HG03565 (cell line): Measurements from ENCODE around the gene CNTN2.

ENCODE experiments used
- ATAC-seq: cut with Tn5 transposase; IDR thresholded peaks from one replicate; pipeline ENCODE4 v1.9.1; 2021; ENCODE audit warnings: mild to moderate bottlenecking, moderate library complexity; ENCODE audit not compliant: unreplicated experiment

Gene CNTN2

DNA sequence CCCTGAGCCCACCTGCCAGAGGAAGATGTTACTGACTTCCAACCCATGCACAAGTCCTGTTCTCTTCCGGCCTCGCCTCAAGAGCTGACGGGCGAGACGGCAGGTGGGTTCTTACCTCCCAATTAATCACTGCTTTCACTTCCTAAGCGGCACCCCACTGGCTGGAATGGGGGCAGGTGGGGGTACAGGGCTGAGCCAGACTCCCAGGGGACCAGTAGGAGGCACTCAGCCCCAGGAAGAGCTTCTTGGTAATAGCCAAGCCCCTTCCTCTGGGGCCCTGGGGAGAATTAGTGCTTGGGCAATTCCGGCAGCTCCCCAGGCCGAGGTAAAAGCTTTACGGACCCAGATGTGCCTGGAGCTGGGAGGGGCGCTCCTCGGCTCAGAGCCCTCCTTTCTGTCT, 9.7 kb downstream of the CNTN2 start:
- ATAC-seq: no peak

DNA sequence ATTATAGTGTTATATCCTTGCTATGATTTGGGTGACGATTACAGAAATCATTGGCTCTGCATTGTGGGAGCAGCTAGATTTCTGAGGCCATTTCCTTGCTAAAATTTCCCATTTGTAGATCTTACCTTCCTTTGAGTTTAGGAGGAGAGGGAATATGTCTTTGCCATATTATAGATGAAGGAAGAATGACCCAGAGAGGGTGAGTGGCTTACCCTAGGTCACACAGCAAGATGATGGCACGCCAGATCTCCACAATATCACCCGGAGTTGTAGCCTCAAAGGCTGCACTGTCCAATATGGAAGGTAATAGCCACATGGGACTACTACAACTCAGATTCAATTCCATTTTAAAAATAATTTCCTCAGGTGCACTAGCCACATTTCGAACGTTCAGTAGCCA, 10.3 kb downstream of the CNTN2 start:
- ATAC-seq: no peak

- ATAC-seq: no peak
These were observed 11.0 kb downstream of the CNTN2 start for GRCh38 chr1:205054013-205054412.

DNA sequence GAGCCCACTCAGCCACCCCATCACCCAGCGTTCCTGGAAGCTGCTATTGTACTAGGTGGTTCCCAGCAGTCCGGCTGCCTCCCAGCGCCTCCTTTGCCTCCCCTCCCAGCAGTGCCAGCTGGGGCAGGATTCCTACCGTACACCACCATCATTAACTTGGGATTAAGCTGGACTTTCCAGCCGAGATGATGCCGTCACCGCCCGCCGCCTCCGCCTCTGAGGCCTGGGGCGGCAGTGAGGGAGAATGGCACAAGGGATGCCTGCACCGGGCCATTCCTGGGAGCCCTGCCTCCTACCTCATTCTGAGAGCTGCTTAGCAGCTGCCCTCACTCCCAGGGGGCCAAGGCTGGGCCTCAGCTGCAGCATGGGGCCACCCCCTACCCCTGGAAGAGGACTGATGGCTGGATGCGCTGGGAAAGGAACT, 13.2 kb downstream of the CNTN2 start:
- no peak for ATAC-seq

DNA sequence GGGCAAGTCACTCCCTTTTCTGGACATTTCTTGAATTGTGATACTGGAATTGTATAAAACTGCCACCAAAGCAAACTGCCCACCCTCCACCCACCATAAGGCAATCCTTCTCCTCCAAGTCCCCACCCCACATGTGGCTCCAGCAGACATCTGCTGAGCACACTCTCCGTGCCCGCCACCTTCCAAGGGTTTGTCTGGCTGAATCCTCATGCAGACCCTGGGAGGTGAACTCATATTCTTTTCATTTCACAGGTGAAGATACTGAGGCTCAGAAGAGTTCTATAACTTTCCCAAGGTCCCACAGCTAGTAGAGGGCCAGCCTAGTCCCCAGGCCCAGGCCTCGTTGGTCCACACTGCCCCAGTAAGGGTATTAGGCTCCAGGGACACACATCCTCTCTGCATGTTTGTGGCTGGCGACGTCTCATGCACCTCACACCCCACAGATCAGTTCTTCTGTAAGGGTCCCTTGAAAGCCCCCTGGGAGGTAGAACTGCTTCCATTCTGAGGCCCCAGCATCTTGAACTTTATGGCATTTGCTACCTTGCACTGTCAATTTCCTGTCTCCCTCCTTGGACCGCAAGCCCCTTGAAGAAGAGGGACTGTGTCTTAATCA, 14.1 kb downstream of the CNTN2 start:
- ATAC-seq: no peak

- ATAC-seq: no peak
These were observed 15.0 kb downstream of the CNTN2 start for GRCh38 chr1:205057808-205058575.

DNA sequence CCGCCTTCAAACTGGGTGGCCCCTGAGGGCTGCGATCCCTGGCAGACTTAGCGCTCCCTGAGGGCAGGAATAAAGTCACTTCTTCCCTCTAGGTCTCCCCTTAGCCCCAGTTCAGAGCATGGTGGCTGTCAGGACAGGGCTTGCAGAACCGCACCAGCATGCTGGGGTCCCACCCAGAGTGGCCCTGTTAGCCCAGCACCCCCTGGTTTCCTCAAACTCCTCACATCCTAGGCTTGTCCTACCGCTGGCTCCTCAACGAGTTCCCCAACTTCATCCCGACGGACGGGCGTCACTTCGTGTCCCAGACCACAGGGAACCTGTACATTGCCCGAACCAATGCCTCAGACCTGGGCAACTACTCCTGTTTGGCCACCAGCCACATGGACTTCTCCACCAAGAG, 15.8 kb downstream of the CNTN2 start:
- no peak for ATAC-seq

GRCh38 chr1:205059660-205060059, 16.6 kb downstream of the CNTN2 start:
- ATAC-seq: no peak

DNA sequence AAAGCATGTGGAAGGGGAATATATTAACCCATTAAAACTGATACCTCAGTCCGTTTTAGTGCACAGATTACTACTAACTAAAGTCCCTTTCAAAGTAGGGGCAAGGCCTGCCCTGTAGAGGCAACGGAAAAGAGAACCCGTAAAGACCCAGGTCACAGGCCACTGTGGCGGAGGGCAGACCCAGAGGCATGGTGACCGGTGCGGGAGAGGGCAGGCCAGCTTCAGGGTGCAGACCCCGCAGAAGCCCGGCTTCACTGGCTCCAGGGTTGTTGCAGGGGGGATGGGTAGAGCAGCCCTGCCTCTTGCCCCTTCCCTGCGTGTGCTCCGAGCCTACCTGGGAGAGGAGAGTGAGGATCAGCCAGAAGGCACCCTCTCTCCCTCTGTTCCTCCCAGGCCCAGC, 17.7 kb downstream of the CNTN2 start:
- ATAC-seq: no peak

- ATAC-seq: no peak
These were observed 18.2 kb downstream of the CNTN2 start for GRCh38 chr1:205061227-205061626.

- ATAC-seq: no peak
These were observed 18.7 kb downstream of the CNTN2 start for GRCh38 chr1:205061665-205062069.

DNA sequence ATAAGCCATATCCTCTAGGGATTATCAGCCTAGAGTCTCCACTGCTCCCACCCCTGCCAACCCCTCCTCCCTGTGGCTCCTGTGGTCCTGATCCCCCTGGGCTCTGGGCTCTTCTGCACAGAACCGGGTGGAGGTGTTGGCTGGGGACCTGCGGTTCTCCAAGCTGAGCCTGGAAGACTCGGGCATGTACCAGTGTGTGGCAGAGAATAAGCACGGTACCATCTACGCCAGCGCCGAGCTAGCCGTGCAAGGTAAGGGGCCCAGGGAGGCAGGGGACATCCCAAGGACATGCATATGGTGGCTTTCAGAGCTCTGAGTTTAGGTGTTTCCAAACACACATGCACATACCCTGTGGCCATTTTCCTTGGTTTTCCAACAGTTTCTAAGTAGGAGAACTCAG, 19.3 kb downstream of the CNTN2 start:
- ATAC-seq: no peak

GRCh38 chr1:205062895-205063294, 19.9 kb downstream of the CNTN2 start:
- ATAC-seq: no peak

GRCh38 chr1:205064301-205064700, 21.3 kb downstream of the CNTN2 start:
- ATAC-seq: no peak

DNA sequence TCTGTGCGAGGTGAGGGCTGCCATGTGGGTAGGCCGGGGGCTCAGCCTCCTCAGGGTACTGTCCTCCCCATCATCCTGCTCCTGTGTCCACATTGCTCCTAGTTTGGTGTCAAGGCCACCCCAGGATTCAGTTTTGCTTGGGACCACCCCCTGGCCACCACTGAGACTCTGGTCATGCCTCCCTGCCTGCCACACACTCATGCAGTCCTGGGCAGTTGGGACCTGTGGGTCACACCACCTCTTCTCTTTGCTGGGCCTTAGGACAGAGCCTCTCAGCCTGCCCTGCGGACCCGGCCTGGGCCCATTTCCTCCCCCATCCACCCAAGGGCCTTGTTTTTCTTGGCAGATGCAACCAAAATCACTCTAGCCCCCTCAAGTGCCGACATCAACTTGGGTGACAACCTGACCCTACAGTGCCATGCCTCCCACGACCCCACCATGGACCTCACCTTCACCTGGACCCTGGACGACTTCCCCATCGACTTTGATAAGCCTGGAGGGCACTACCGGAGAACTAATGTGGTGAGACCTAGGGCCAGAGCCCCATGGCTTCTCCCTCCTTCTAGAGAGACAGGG, 21.8 kb downstream of the CNTN2 start:
- no peak for ATAC-seq

DNA sequence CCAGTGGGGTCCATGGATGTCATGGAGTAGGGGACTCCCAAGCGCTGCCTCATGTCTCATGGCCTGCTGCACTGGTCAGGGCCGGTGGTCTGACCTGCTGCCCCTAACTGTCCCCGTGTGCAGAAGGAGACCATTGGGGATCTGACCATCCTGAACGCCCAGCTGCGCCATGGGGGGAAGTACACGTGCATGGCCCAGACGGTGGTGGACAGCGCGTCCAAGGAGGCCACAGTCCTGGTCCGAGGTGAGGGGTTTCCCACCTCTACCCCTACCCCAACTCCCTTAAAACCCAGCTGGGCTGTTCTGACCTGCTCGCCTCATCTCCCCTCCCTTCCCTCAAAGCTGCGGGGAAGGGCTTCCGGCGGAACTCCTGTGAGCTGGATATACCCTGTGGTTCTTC, 22.7 kb downstream of the CNTN2 start:
- no peak for ATAC-seq

DNA sequence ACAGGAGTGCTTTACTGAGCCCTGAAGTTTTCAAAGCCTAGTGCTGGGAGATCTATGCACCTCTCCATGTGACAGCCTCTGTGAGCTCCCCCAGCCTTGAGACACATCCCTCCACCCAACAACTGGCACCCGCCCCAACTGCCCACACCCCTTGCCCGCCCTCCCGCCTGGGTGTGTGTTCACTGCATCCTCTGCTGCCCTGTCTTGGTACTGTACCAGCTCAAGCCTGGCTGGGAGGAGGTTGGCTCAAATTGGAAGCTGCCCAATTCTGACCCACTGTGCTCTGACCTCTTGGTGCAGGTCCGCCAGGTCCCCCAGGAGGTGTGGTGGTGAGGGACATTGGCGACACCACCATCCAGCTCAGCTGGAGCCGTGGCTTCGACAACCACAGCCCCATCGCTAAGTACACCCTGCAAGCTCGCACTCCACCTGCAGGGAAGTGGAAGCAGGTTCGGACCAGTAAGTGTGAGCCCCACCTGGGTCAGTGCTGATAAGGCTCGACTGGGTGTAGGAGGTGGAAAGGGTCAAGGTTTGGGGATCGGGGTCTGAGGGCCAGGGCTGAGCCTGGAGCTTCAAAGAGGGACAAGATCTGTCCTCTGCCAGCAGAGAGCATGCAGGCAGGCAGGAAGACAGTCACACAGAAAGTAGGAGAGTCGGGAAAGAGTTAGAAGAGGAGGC, 23.3 kb downstream of the CNTN2 start:
- no peak for ATAC-seq

DNA sequence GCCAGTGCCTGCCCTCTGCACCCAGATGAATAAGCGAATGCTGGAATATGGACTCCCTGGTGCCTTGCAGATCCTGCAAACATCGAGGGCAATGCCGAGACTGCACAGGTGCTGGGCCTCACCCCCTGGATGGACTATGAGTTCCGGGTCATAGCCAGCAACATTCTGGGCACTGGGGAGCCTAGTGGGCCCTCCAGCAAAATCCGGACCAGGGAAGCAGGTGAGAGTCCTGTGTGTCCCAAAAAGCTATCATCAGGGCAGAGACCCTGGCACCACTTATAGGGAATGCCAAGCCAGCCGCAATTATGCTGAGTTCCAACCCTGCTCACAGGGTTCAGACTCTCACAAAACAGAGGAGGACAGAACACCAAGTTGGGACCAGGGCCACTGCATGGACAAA, 24.0 kb downstream of the CNTN2 start:
- no peak for ATAC-seq

DNA sequence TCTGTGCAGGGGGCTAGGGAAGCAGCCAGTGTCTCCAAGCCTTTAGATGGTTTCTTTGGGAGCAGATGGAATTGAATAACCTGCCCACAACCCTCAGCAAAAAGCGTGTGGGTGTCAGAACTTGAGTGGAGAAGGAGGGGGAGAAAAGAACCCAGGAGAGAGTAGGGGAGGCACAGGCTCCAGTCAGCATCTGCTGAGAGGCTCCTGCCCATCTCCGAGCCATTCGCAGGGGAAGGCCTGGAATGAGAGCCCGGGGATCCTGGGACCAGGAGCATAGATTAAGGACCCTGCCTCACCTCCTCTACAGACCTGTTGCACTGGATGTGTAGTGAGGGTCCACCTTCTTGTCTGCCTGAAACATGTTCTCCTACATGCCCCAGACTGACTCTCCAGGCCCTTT, 25.0 kb downstream of the CNTN2 start:
- no peak for ATAC-seq

- ATAC-seq: no peak
These were observed 25.5 kb downstream of the CNTN2 start for GRCh38 chr1:205068457-205069040.

GRCh38 chr1:205069371-205070125, 26.5 kb downstream of the CNTN2 start:
- ATAC-seq: no peak
